VCaP (cell line): ENCODE results near the gene SEMA3G.

Experiments
- H3K27ac ChIP-seq: fragments of 450-650 bp; 2 replicates; pipeline ENCODE4 v1.5.1; 2017
- TF ChIP-seq, protein P1 (sequence below): fragments of 450-650 bp; conservative IDR thresholded peaks from 2 replicates; pipeline ENCODE4 v1.5.1; 2017; ENCODE audit warnings: mild to moderate bottlenecking, moderate library complexity

SEMA3G gene

DNA sequence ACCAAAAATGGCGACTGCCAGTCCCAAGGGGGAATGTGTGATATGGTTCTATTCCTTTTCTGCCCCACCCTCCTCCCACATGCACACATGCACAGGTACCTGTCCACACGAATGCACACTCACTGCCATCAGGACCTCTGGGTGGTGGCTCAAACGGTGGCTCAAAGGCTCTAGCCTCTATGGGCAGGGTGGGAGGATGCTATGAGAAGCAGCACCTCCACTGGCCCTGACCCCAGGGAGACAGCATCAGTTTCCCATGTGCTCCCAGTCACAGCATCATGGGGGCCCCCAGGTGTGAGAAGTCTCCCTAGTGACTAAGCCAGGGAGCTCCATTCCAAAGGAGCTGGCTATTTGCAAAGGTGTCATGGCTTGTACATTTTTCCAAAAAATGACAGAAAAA lies 15.9 kb downstream of the SEMA3G start:
- H3K27ac ChIP-seq: no peak overlapping the region
- TF ChIP-seq, protein P1, sequence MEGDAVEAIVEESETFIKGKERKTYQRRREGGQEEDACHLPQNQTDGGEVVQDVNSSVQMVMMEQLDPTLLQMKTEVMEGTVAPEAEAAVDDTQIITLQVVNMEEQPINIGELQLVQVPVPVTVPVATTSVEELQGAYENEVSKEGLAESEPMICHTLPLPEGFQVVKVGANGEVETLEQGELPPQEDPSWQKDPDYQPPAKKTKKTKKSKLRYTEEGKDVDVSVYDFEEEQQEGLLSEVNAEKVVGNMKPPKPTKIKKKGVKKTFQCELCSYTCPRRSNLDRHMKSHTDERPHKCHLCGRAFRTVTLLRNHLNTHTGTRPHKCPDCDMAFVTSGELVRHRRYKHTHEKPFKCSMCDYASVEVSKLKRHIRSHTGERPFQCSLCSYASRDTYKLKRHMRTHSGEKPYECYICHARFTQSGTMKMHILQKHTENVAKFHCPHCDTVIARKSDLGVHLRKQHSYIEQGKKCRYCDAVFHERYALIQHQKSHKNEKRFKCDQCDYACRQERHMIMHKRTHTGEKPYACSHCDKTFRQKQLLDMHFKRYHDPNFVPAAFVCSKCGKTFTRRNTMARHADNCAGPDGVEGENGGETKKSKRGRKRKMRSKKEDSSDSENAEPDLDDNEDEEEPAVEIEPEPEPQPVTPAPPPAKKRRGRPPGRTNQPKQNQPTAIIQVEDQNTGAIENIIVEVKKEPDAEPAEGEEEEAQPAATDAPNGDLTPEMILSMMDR: no peak

DNA sequence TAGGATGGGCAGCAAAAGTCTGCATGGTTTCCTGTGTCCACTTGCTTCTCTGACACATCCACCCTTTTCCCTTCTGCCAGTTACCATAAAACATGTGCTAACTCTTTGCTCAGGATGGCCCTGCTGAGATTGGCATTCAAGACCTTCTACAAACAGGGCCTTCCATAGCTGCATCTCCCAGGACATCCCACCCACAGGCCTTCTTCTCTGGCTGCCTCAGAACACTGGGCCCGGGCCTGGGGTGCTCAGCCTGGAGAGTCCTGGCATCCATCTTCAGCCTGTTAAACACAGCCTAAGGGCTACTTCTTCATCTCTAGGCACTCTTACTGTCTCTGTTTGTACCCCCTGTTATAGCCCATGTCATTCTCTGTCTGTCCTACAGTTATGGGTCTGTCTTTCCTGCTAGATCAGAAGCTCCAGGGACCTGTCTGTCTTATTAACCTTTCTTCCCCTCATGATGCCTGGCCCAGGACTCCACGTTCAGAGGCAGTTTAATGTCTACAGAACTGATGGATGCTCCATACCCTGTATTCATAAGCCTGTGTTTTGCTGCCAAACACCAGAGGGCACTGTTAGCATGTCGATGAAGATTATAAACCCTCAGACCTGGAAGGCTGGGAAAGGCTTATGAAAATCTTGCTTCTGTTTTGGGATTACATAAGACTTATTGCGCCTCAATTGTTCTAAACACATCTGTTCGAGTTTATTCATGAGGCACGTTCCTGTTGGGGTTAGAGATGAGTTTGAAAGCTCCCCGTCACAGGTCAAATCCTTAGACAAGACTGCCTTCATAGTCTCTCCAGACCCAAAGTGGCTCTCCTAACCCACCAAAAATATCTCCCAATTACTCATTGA lies 16.5 kb downstream of the SEMA3G start:
- H3K27ac ChIP-seq: no peak overlapping the region
- TF ChIP-seq, protein P1: peak; percentile 91

DNA sequence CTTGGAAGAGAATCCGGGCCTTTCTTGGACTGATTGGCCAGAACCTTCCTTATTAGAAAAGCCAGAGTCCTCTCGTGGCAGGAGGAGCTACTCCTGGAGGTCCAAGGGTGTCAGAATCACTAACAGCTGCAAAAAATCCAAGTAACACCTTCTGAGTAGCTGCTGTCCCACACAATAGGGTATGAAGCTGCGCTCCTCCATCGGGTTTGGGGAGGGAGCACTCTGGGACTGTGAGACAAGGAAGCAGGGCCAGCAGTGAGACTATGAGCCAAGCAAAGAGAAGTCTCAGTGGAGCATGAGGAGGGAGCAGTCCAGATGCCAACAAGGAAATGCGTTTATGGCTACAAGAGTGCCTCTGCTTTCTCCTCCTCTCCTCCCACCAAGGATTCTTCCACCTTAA lies 21.7 kb downstream of the SEMA3G start:
- no peak overlapping the region for H3K27ac ChIP-seq
- TF ChIP-seq, protein P1: no peak

DNA sequence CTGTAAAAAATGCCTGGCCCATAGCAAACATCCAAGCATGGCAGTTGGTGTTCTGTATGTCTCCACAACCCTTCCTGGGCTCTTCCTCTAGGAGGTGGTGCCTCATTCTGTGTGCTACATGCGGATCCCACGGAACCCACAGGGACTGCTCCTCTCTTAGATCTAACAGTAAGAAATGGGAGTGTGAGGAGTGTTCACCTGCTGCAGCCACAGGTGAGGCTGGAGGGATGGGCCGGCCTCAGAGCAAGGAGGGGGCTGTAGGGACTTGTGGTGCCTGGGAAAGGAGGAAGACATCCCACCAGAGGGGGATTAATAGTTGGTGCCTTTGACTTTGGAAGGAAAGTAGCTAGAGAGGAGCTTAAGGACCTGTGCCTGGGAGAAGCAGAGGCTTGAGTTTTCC lies 22.2 kb downstream of the SEMA3G start:
- no peak overlapping the region for H3K27ac ChIP-seq
- TF ChIP-seq, protein P1: no peak

DNA sequence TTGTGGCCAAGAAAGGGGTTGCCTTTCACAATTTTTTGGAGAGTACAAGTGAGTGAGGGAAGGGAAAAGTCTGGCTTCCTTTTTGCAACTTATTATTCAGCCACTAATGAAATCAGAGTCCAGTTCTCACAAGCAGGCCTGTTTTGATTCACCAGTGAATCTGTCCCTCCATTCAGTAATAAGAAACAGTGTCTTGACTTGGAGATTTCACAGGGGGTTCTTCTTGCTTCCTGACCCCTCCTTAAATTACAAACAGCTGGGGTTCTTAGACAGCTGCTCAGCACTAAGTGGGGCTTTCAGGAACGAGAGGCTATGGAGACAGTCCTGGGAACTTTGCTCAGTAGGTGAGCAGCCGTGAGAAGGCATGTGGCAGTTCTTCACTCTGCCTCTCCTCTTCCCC lies 24.5 kb downstream of the SEMA3G start:
- TF ChIP-seq, protein P1: no peak

DNA sequence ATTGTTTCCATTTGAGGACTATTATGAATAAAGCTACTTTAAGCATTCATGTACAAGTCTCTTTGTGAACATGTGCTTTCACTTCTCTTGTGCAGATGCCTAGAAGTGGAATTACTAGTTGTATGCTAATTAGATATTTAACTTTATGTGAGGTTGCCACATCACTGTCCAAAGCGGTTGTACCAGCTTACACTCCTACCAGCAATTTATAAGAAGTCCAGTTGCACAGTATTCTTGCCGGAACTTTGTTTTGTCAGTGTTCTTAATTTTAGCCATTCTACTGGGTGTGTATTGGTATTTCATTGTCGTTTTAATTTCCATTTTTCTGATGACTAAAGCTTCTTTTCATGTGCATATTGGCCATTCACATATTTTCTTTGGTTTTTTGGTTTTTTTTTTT lies 29.1 kb downstream of the SEMA3G start:
- H3K27ac ChIP-seq: no peak overlapping the region
- TF ChIP-seq, protein P1: no peak

More for the DNA sequence above, 24.5 kb downstream of the SEMA3G start:
- H3K27ac ChIP-seq: no peak overlapping the region

DNA sequence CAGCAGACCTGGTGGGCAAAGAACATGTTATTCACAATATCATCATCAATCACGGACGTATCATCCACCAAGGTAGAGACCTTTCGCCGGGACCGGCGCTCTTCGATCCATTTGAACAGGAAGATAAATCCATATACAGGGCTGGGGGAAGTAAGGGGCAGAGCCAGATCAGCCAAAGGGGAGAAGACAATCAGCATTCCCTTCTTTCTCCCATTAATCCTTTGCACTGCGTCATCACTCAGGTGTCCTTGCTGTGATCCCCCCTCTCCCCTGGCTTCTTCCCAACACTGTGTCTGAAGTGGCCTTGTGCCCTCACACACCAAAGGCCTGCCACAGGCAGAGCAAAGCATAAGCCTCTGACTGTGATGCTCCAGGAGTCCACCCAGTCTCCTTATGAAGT lies 36.4 kb downstream of the SEMA3G start:
- TF ChIP-seq, protein P1: no peak
- no peak overlapping the region for H3K27ac ChIP-seq
